ENCODE measurements around the gene ZNF747.
"Not testable (repeated sequence)": the region's sequence is repeated elsewhere in the genome, so short reads cannot be mapped to it uniquely, and the experiment has no call there.

ZNF747 gene

GRCh38 chr16:30557707-30557956 lies 23.0 kb upstream of the ZNF747 start:
- DNase-seq: no peak

DNA sequence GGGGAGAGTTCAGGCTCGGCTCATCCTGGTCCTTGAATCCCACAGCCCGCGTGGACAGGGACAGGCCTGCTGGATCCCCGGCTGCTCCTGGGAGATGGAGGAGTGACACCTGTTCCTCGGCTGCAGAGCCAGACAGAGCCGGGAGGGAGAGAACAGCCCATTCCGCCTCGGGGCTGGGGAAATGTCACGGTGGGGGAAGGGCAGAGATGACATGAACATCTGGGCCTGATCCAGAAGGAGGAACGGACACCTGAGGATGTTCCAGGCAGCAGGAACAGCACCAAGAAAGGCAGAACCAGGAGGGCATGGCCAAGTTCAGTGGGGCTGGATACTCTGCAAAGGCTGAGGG lies 21.4 kb upstream of the ZNF747 start:
- DNase-seq: no peak

DNA sequence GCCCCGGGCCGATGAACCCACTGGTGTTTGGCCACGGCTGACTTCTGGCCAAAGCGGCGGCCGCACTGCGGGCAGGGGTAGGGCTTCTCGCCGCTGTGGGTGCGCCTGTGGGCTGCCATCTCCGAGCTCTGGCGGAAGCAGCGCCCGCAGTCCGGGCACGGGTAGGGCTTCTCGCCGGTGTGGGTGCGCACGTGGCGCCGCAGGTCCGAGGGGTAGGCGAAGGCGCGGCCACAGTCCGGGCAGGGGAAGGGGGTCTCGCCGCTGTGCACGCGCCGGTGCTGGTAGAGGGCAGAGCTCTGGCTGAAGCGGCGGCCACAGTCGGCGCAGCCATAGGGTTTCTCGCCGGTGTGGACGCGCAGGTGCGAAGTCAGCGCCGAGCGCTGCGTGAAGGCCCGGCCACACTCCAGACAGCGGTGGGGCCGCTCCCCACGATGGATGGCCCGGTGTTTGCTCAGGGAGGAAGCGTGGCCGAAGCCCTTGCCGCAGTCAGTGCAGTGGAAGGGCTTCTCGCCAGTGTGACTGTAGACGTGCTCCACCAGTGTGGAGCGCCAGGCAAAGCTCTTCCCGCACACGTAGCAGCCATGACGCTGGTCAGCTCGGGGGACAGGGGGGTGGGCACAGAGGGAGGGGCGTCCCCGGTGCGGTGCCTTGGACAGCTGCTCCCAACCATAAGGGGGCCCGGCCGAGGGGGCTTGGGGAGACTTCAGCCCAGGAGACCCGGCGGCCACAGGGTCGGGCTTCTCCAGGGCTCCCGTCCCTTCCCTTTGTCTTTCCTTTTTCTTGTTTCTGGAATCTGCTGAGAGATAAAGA lies 20.9 kb upstream of the ZNF747 start:
- DNase-seq: no peak

DNA sequence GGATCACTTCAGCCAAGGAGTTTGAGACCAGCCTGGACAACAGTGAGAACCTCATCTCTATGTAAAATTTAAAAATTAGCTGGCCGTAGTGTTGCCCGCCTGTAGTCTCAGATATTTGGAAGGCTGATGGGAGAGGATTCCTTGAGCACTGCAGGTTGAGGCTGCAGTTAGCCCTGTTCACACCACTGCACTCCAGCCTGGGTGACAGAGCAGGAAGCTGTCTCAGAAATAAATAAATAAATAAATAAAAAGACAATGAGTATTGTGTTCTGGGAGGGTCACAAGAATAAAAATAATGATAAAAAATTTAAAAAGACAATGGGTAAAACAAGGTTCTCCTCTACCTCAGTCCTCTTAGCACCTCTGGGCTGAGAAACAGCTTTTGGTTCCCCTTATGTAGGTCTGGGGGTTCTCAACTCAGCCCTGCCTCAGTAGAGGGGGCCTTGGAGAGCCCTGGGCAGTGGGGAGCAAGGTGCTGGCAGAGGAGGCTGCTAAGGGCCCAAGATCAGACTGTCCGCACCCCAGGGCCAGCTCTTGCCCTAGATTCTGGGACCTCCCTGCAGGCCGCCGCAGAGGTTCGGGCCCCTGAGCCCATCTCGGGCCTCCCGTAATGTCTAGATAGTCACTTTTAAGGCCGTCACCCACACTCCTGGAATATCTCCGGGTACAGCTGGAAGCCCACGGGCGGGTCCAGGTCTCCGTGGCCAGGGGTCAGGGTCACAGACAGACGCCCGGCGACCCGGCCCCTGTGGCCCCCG lies 20.1 kb upstream of the ZNF747 start:
- no peak for DNase-seq

DNA sequence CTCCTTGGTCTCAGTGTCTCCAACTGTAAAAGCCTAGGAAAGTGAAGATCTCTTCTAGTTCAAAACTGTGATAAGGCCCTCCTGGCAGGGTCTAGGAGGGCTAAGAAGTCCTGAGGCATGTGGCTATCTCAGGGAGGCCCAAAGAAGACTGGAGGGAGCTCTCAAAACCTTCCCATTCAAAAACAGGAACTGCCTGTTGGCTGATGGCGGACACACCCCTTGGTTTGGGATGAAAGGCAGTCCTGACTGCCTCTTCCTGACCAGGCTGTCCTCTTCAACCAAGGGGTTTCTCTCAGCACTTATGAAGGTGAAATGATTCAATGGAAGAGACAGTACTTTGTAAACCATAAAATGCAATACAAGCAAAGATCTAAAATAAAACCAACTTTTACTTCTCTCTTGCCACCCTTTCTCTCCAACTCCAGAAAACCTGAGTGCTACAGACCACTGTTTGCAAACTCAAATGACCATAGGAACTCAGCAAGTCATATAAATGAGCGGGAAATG lies 18.8 kb upstream of the ZNF747 start:
- no peak for DNase-seq

DNA sequence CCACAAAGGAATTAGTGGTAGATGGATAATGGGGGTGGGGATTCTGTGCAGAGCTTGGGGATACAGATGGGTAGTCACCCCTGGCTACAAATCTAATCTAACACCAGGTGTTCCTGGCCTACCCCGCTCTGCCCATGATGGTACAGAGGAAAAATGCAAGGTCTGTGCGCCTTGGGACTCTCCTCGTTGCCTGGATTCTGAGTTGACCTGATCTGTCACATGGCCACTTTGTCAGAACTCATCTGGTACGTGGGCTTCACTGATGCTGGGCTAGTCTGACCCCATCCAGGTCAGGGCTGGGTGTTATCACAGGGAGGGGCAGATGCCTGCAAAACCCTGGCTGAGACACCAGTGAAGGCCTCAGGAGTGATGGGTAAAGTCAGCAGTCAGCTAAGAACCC lies 18.3 kb upstream of the ZNF747 start:
- DNase-seq: no peak

GRCh38 chr16:30551781-30552180 lies 17.1 kb upstream of the ZNF747 start:
- peak; percentile 82 for DNase-seq

- DNase-seq: no peak
Observed at GRCh38 chr16:30548416-30549253, 14.0 kb upstream of the ZNF747 start.

DNA sequence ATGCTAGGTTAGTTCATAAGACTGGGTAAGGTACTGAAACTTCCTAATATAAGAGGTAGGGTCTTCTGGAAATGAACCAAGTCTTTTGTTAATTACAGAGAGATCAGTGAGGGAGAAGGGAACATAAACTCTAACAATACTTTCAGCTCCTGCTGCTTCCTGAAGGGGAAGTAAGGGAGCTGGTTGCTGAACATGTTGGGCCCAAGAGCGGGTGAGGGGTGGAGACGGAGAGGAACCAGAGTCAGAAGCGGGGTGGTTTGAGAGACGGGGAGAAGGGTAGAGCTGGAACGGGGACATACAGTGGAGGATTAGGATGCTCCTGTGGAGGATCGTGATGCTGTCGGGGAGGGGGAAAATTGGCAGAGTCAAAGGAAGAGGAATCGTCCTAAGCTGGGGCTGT lies 11.5 kb upstream of the ZNF747 start:
- no peak for DNase-seq

DNA sequence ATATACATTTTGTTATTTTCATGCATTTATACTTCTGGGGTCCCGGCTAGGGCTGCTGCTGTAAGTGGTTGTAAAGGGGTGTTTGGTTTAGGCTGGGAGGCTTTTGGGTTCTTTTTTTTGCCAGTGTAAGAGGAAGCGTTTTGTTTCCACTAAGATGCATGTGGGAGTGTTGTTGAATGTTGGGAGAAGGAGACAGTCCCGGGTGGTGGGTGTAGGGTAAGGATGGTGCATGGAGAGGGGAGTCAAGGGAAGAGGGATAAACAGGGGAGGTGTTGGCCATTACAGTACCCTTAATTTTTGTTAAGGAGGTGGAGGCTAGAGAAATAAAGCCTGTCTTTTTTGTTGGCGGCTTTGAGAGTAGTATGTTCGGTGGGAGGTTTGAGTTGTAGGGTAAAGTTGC lies 8.4 kb upstream of the ZNF747 start:
- no peak for DNase-seq

DNA sequence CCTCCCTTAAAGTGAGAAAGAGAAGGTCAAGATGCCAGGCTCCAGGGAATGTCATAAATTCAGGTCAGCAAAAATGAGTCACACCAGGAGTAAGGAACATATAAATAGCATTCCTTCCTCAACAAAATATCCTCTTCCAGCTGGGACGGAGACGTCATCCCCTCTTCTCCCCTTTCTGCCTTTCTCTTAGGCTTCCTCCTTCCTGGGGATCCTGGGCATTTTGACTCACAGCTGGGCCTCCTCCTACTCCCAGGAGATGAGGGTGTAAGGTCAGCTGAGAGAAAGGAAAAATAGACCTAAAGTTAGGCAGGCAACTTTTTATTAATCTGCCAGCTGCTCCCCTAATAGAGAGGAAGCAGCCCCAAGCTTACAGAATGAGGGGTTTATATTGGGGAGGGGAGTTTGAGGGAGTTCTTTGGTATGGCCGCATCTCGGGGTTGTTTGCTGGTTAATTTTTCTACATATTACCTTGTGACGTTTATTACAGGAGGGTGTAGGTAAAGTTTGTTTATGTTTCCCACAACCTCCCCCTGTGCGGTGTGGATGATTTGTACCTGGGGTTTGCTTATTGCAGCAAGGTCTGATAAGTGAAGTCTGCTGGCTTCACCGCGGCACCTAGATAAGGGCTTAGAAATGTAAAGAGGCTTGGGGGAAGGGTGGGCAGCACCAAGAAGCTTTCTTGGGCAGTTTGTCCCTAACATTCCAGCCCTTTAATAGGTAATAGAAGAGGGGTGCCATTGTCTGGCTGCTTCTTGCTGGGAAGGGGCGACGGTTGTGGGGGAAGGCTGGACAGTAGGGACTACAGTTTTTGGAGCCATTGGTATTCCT lies 7.1 kb upstream of the ZNF747 start:
- no peak for DNase-seq

- DNase-seq: not testable (repeated sequence)
Observed at GRCh38 chr16:30540916-30541464, 6.3 kb upstream of the ZNF747 start.

- not testable (repeated sequence) for DNase-seq
Observed at GRCh38 chr16:30539986-30540526, 5.4 kb upstream of the ZNF747 start.

DNA sequence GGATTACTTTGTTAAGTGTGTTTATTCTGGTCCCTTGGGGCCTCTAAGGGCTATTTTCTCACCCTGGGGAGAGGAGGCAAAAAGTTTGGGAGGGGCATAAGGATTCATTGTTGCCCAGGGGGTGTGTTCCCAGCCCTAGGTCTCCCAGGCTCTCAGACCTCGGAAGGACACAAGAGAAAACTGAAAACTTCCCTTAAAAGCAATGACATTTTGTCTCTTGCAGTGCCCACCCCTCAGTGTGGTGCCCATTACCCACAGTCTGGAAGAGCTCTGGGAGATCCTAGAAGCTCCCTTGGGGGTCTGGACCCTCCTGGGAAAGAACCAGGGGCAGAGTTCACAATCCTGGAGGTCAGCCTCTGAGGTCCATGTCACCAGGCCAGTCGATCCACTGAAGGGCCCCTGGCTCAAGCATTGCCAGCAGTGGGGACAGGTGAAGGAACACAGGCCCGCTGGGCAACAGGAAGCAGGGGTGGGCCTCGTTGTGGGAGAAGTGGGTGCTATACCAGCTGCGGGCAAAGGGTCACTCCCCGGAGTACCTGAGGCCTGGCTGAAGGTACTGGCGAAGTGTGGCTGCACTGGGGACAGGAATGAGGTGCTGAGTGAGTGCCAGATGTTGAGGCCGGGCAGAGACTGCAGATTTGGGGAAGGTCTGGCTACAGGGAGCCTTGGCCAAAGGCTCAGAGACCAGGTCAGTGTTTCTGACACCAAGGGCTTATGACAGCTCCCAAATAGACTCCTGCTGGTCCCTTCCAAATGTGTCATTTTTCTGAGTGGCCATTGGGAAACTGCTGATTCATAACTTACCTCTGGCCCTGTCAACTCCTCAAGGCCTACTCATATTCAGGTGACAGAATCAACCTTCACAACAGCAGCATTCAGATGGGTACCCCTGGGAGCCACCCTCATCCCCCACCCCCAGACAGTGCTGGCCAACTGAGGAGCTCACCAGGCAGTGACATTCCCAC lies 4.6 kb upstream of the ZNF747 start:
- no peak for DNase-seq

DNA sequence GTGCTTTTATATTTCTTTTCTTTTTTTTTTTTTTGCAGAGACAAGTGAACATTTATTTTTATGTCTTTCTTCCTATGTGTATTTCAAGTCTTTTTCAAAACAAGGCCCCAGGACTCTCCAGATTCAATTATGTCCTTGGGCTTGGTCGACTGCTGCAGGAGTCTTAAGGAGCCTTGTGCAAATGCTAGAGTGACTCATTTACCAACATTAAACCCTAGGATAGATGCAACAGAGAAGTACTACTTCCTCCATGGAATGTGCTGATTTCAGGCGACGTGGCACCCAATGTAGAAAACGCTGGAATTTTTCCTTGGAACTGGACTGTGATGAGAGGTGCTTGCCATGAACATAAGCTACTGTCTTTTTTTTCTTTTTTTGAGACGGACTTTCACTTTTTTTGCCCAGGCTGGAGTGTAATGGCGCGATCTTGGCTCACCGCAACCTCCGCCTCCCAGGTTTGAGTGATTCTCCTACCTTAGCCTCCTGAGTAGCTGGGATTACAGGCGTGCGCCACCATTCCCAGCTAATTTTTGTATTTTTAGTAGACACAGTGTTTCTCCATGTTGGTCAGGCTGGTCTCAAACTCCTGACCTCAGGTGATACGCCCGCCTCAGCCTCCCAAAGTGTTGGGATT lies 1.9 kb upstream of the ZNF747 start:
- DNase-seq: not testable (repeated sequence)

DNA sequence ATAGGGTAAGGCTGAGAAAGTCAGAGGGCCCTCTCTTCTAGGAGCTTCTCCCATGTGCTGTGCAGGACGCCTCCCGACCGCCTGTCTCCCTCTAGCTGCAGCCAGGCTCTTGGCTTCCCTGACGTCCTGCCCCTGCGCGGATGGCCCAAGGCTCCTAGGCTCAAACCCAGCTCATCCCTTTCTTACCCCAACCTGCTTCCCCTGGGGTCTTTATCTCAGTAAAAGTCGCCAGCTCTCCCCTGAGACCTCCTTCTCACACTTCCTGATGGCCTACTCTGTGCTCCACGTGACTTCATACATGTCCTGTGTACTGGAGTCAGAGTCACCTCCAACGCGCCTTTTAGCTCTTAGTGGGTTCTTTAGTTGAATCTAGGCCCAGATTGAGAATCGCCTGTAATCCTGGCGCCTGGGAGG lies 1.1 kb upstream of the ZNF747 start:
- DNase-seq: peak; percentile 80

- peak; percentile 51 for DNase-seq
Observed at GRCh38 chr16:30535106-30535776, 583 bp upstream of the ZNF747 start.

DNA sequence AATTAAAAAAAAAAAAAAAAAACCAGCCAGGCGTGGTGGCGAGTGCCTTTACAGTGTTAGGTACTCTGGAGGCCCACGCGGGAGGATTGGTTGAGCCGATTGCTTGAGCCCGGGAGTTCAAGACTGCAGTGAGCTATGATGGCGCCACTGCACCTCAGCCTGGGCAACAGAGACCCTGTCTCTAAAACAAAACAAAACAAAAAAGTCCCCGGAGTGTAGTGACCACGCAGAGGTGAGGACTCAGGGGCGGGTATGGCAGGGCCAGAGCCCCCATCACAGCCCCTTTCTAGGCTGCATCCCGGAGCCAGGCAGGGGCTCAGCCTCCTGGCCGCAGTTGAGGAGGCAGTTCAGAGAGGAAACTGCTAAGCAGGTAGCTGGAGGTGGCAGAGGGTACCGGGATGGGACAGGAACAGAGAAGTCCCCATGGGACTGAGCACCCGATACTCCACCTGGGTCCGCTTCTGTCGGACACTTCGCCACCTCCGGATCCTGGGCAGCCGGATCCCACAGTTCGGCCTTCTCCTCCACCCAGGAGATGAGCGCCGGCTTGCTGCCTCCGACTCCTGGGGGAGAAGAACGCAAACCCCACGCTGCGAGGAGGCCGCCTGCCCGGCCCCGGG lies 800 bp downstream of the ZNF747 start:
- peak; percentile 49 for DNase-seq

GRCh38 chr16:30533146-30533522 lies 1.5 kb downstream of the ZNF747 start:
- no peak for DNase-seq
